Pancreas (tissue), 10 donors: Measurements from ENCODE around the gene CAMK4. TPM values are rescaled to one million over a fixed set of nuclear protein-coding genes. Genes with fewer than 3 reads are reported as not detected.

Experiments used
- ATAC-seq, 4 donors: fragments of 200-7000 bp; cut with Tn5 transposase; one replicate each; pipeline versions ENCODE4 v1.8.0 to v1.9.1; 2020; ENCODE audit warnings: mild to moderate bottlenecking in 4 of 4, moderate library complexity in 4 of 4
- DNase-seq, 6 donors: peaks; one replicate each; pipeline ENCODE4 v3.0.0-alpha.2; 2020
- FAIRE-seq: peaks from 2 replicates; lab custom pipeline; 2012; peaks lifted over from hg19 to GRCh38; lab: Jason Lieb, UNC
- H3K27ac ChIP-seq, 4 donors: fragments of 200-600 bp; sonication (generic); 1 replicate in 3 of 4; 2 replicates in 1 of 4; pipeline versions ENCODE4 v1.5.0 to v1.8.0; 2020
- H3K27me3 ChIP-seq, 4 donors: fragments of 200-600 bp; one replicate each; pipeline ENCODE4 v1.8.0; 2021
- H3K36me3 ChIP-seq, 3 donors: fragments of 200-600 bp; sonication (generic) in 1 of 3; one replicate each; pipeline versions ENCODE4 v1.5.0 to v1.8.0; 2020 to 2021
- H3K4me1 ChIP-seq, 3 donors: fragments of 200-600 bp; one replicate each; pipeline ENCODE4 v1.8.0; 2021
- H3K4me3 ChIP-seq, 4 donors: fragments of 200-600 bp; sonication (generic) in 2 of 4; one replicate each; pipeline versions ENCODE4 v1.5.0 to v1.8.0; 2020 to 2021
- H3K9me3 ChIP-seq, 4 donors: fragments of 200-600 bp; one replicate each; pipeline ENCODE4 v1.8.0; 2021
- WGBS, 2 donors: extraction: QIAGEN DNeasy Blood & Tissue Kit; methylation state at CpG; one replicate each; pipeline ENCODE4 v1.1.7; 2013; 5-methylcytosine and 5-hydroxymethylcytosine counted together
- intact Hi-C, 3 donors: fragments of 100-400 bp; cut with DNase I; formaldehyde crosslinking; loops; one replicate each; pipeline versions ENCODE4 v1.11.1 to v1.14.2; 2022
- polyA plus RNA-seq, 2 donors: library from polyadenylated mRNA; stranded (reverse); fragments of 200-250 nt; gene quantifications; one replicate each; pipeline ENCODE4 v1.2.3, GENCODE V29; 2013
- total RNA-seq, 6 donors: library from RNA; stranded (reverse); fragmentation: NEBNext Ultra II Directional in 4 of 6; extraction: Animal tissue kit (Norgen Biotek cat#: 25700) in 4 of 6; gene quantifications; one replicate each; pipeline versions ENCODE4 v1.2.1 to v1.2.4, GENCODE V29; 2021 to 2023
- TF ChIP-seq, protein P1 (sequence below), 4 donors: fragments of 200-600 bp; sonication (generic) in 3 of 4; IDR thresholded peaks; one replicate each; pipeline versions ENCODE4 v1.5.0 to v1.8.0; 2021; ENCODE audit warnings: antibody characterized with exemption in 4 of 4
- donor health status: healthy with polysubstance abuse.
- donor health status: DM: no; HTN: no; CAD: no; lungs with moderate emphysema.
- donor health status: DM: no; HTN: no; CAD: no.
- donor health status: control.
- donor health status: control.
- donor health status: Bipolar disorder and iron deficiency.
- donor health status: DM: yes; HTN: yes; CAD: no.
- donor health status: DM: no; HTN: no; CAD: no.
- donor health status: DM: no; HTN: no; CAD: no.
- donor health status: DM: yes; HTN: yes; CAD: no.

Gene CAMK4
- total and polyA plus RNA-seq, 8 donors = 0.04 to 1.3 (median 0.34) TPM

GRCh38 chr5:111214052-111214742 is 10.0 kb upstream of the CAMK4 start:
- intact Hi-C loops = no loop called here
- ATAC-seq (no peak), FAIRE-seq (no peak), DNase-seq (no peak)
- Histone ChIP-seq H3K27me3 (peaks cover 0 to 9% (median 2%) of the 10 kb centered on the region in 4 donors), H3K4me1 (no peaks in the 10 kb centered on the region), H3K36me3 (no peaks in the 10 kb centered on the region), H3K9me3 (no peaks in the 10 kb centered on the region), H3K27ac (no peak overlapping the region), H3K4me3 (no peak overlapping the region)
- TF ChIP-seq, protein P1, sequence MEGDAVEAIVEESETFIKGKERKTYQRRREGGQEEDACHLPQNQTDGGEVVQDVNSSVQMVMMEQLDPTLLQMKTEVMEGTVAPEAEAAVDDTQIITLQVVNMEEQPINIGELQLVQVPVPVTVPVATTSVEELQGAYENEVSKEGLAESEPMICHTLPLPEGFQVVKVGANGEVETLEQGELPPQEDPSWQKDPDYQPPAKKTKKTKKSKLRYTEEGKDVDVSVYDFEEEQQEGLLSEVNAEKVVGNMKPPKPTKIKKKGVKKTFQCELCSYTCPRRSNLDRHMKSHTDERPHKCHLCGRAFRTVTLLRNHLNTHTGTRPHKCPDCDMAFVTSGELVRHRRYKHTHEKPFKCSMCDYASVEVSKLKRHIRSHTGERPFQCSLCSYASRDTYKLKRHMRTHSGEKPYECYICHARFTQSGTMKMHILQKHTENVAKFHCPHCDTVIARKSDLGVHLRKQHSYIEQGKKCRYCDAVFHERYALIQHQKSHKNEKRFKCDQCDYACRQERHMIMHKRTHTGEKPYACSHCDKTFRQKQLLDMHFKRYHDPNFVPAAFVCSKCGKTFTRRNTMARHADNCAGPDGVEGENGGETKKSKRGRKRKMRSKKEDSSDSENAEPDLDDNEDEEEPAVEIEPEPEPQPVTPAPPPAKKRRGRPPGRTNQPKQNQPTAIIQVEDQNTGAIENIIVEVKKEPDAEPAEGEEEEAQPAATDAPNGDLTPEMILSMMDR (IDR thresholded peaks at IDR 0.05) = no peak
- WGBS, 2 donors = 47 to 55% methylated on average over 2 of the region's 2 CpGs

DNA sequence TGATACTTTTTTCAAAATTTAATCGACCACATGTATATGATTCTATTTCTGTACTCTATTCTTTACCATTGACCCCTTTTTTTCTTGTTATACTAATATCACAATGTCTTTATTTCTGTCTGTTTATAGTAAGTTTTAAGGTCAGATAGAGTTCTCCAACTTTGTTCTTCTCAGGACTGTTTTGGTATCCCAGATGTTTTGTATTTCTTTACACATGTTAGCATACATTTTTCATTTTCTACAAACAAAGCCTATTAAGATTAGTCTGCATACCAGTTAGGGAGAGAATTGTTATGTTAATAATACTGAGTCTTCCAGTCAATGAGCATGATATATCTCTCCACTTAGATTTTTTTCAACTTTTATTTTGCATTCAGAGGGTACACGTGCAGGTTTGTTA is 8.2 kb upstream of the CAMK4 start:
- Histone ChIP-seq H3K36me3 (no peaks in the 10 kb centered on the region), H3K27ac (no peak overlapping the region), H3K4me1 (no peaks in the 10 kb centered on the region), H3K4me3 (no peak overlapping the region), H3K27me3 (peaks cover 0 to 9% (median 2%) of the 10 kb centered on the region in 4 donors), H3K9me3 (no peaks in the 10 kb centered on the region)
- intact Hi-C loops = no loop called here
- DNase-seq (no peak), ATAC-seq (no peak), FAIRE-seq (no peak)
- TF ChIP-seq, protein P1 (IDR thresholded peaks at IDR 0.05) = no peak
- 78 to 89% methylated on average over 2 of the region's 2 CpGs for WGBS, 2 donors

DNA sequence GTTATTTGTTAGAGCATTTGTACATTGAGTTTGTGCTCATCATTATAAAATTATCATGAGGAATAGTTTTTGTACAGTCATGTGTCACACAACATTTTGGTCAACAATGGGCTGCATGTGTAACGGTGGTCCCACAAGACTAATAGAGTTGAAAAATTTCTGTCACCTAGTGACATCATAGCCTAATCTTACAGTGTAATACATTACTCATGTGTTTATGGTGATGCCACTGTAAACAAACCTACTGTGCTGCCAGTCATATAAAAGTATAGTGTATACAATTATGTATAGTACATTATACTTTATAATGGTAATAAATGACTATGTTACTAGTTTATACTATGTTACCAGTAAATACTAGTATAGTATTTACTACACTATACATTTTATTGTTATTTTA is 3.0 kb upstream of the CAMK4 start:
- no peak for DNase-seq
- intact Hi-C loops = no loop called here
- peaks cover 0 to 14% (median 3%) of the 10 kb centered on the region in 4 donors for H3K27me3 ChIP-seq
- ATAC-seq = no peak
- H3K4me1 ChIP-seq = peaks cover 0 to 5% (median 0%) of the 10 kb centered on the region in 3 donors
- no peaks in the 10 kb centered on the region for H3K9me3 ChIP-seq
- WGBS, 2 donors = 80 to 87% methylated on average over 1 of the region's 1 CpG
- no peaks in the 10 kb centered on the region for H3K36me3 ChIP-seq
- no peak for FAIRE-seq
- H3K4me3 ChIP-seq = no peak overlapping the region
- TF ChIP-seq, protein P1 (IDR thresholded peaks at IDR 0.05) = no peak
- no peak overlapping the region for H3K27ac ChIP-seq

DNA sequence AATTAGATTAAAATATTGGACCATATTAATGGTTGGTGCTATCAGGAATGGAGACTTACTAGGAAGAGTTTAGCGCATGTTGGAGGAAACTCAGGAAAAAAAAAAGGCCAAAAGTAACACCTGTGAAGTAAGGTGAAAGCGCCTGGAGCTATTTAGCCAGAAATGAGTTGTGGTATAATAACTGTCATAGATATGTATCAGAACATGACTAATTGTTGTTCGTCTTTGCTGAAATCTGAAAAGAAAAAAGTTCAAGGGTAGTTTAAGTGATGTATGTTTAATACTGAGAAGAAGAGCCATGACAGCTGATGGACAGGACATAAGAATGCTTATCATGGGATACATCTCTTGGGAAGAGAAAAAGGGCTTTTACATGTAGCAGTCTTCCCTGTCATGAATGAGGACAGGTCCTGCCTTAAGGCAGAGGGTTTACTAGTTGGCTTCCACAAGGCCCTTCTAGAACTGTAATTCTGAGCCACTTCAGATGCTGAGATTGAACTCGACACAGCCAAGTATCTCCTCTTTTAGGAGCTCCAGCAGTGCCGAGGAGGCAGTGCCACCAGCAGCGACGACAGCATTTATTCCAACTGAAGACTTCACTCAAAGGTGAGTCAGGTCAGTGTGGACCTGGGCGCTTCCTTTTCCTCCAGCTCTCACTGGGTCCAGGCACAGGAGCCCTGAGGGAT is 940 bp upstream of the CAMK4 start:
- intact Hi-C loops = no loop called here
- Histone ChIP-seq H3K27me3 (peaks cover 0 to 10% (median 4%) of the 10 kb centered on the region in 4 donors), H3K36me3 (no peaks in the 10 kb centered on the region), H3K9me3 (no peaks in the 10 kb centered on the region), H3K4me1 (peaks cover 0 to 5% (median 0%) of the 10 kb centered on the region in 3 donors), H3K4me3 (peak overlapping the region in 2 of 4 donors; percentile 50 to 66), H3K27ac (no peak overlapping the region)
- TF ChIP-seq, protein P1 (IDR thresholded peaks at IDR 0.05) = no peak
- FAIRE-seq (no peak), DNase-seq (no peak), ATAC-seq (peak in 1 of 4 donors; percentile 16)
- 46 to 51% methylated on average over 8 of the region's 8 CpGs for WGBS, 2 donors
